ENCODE data around the gene LGI4.
"Not testable (repeated sequence)": the region's sequence is repeated elsewhere in the genome, so short reads cannot be mapped to it uniquely, and the experiment has no call there.

LGI4 gene

DNA sequence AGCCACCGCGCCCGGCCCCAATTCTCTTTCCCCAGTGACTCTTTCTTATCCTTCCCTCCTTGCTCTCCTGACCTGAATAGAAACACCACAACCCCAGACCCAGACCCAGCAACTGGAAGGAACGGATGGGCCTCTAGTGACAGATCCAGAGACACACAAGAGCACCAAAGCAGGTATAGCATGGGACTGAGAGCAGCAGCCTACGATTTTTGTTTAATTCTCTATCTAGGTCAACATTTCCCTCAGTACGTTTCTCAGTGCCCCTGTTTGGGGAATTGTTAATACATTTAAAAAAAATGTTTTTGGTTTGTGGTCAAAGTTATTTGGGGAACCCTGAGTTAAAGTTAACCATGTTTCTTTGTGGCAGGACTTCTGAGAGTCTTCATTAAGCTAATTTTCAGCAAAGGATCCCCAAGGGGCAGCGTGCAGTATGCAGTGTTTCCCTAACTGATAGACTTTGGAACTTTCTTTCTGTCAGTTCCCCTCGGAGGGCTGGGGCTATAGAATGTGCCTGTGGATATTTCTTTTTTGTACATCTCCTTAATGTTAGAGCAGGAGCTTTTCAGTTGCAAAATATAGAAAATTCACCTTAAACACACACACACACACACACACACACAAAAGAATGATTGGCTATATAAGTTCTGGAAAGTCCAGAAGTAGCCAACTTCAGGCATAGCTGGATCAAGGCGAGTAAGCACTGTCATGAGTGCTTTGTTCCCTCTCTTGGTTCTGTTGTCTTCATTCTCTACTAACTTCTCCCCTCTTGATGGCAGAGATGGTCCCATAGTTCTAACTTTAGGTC, 26.0 kb upstream of the LGI4 start:
- DNase-seq: no peak

DNA sequence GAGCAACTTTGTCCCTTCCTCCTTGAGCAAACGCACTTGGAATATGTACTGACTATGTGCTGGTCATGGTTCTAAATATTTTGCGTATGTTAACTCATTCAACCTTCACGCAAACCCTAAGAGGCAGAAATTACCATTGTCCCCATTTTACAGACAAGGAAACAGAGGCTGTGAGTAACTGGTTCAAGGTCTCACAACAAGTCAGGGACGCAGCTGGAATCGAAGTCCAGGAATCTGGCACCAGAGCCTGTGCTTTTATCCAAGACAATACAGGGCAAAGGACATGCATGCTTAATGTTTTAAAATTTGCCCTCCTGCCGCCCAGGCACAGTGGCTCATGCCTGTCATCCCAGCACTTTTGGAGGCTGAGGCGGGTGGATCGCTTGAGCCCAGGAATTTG, 24.7 kb upstream of the LGI4 start:
- DNase-seq: no peak

GRCh38 chr19:35157431-35157830, 22.6 kb upstream of the LGI4 start:
- no peak for DNase-seq

- DNase-seq: no peak
These were observed 21.8 kb upstream of the LGI4 start for GRCh38 chr19:35156673-35157014.

- DNase-seq: no peak
These were observed 21.3 kb upstream of the LGI4 start for GRCh38 chr19:35155981-35156672.

- peak; percentile 48 for DNase-seq
These were observed 20.6 kb upstream of the LGI4 start for GRCh38 chr19:35155441-35155840.

- peak; percentile 78 for DNase-seq
These were observed 19.9 kb upstream of the LGI4 start, which contains the start of gene FXYD5 for GRCh38 chr19:35154525-35155406. Gene FXYD5, plus strand, starts transcription at chr19:35154735. Its CDS starts 816 bp downstream, at chr19:35155551.

- DNase-seq: peak; percentile 82
These were observed 19.1 kb upstream of the LGI4 start for GRCh38 chr19:35153701-35154524.

- DNase-seq: not testable (repeated sequence)
These were observed 18.3 kb upstream of the LGI4 start for GRCh38 chr19:35153129-35153522.

DNA sequence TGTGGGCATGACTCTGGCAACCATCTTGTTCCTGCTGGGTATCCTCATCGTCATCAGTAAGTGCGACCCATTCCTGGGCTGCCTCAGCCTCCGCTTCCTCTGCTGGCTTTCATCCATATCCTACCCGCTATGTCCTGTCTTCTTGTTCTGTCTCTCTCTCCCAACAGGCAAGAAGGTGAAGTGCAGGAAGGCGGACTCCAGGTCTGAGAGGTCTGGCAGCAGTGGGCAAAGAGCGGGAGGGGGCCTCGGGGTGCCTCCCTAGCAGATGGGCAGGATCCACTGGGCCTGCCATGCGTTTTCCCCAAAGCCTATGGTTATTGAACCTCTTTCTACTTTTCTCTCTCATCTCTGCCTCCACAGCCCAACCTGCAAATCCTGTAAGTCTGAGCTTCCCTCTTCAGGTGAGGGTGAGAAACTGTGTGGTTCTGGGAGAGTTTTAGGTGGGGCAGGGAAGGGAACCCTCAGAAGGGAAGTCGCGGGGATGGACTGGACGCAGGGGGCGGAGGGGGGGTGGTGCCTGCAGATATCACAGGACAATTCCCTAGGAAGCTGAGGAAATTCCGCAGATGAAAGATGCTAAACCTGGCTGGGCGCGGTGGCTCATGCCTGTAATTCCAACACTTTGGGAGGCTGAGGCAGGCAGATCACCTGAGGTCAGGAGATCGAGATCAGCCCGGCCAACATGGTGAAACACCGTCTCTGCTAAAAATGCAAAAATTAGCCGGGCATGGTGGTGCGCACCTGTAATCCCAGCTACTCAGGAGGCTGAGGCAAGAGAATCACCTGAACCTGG, 16.6 kb upstream of the LGI4 start:
- DNase-seq: no peak

DNA sequence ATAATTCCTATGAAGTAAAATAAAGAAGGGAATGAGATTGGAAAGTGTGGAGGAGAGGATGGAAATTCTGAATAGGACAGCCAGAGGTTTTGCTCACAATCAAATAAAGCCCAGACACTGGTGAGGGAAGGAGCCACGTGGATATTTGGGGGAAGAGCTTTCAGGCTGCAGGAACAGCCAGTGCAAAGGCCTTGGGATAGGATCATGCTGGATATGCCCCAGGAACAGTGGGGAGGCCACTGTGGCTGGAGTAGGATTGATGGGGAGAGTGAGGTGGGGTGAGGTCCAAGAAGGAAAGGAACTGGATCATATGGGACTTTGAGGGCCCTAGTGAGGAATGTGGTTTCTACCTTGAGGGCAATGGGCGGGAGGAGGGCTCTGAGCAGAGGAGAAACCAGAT, 15.6 kb upstream of the LGI4 start:
- no peak for DNase-seq

DNA sequence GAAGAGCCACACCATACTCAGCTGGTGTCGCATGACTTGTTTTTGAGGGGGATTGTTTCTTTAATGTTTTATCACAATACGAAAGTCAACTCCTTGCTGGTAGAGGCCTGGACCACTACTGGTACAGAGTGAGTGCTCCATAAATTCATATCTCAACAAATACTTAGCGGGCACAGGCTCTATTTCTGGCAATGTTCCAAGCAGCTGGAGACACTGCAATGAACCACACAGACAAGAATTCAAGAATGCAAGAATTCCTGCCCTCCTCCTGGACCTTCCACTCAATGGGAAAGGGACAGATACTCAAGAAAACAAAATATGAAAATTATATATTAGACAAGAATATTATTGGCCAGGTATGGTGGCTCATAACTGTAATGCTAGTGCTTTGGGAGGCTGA, 14.6 kb upstream of the LGI4 start:
- no peak for DNase-seq

DNA sequence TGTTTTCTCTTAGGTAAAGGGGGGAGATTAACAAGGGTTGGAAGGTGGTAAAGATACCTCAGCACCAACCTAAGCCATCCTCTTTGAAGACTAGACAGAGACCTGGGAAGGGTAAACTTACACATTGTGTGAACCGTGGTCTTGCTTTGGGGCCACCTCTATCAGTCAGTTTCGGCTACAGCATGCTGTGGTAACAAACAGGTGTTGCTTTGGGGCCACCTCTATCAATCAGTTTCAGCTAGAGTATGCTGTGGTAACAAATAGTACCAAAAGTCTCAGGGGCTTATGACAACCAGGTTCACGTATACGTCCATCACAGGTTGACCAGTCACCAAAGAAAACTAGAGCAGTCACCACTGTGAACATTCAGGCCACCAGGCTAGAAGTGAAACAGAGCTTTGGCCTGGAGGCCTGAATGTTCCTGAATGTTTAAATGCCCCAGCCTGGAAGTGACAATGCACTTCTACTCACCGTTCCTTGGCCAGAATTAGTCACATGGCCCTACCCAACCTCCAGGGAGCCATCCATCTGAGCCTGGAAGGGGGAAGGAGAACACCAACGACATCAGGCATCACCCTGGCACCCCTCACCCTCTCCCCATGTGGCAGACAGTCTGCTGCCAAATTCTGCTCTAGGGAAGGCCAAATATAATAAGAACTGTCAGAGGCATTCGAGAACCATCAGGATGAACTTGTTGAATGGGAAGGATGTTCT, 12.0 kb upstream of the LGI4 start:
- no peak for DNase-seq

DNA sequence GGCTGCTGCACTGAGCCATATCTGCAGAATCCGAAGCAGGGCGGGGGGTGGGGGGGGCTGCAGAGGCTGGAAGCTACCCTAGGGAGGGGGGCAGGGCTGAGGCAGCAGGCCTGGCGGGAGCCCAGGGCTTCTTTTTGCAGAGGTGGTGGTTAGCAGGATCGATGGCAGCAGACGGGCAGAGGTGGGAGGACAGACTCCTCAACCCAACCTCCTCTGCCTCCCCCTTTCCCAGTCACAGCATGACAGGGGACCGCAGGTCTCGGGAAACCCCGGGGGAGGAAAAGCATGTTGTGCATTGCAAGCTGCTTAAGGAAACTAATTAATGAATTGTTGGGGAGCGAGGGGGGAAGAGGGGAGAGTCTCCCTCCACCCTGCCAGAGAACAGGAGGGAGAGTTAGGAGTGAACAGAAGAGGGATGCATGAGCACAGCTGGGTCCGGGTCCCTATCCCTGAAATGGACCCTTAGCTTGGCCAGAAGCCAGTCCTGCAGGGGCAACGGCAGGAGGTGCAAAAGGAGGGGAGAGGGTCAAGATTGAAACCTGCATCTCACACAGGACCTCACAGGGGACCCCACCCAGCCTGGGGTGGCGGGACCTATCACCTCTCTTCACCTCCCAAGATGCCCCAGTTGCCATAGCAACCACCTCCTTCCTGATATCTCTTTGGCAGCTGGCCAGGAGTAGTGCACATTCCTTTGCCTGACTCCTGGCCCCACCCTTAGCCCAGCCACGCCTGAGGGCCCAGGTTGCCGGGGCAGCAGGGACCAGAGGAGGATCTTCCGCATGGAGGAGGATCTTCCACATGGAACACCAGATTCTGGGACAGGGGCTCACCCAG, 10.0 kb upstream of the LGI4 start:
- peak; percentile 23 for DNase-seq

DNA sequence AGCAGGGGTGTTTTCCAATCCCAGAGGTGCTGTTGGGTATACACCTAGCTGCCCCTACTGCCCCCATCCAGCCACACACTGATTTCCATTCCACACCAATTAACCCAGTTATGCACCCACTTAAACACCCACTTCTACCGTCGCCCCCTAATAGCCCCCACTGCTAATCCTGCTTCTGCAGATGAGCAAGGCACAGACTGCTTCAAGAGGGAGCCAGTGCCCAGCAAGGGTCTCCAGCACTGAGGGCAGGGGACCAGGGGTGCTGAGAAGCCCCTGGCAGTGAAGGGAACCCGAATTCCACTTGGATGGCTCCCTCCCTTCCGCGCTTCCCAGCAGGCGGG, 9.4 kb upstream of the LGI4 start:
- DNase-seq: no peak

- DNase-seq: no peak
These were observed 9.0 kb upstream of the LGI4 start for GRCh38 chr19:35143818-35144217.

GRCh38 chr19:35143231-35143715, 8.4 kb upstream of the LGI4 start, which contains the start of gene FXYD7:
Gene FXYD7, plus strand, starts transcription at chr19:35143255. Its CDS starts 79 bp downstream, at chr19:35143334.
- no peak for DNase-seq

- DNase-seq: peak; percentile 81
These were observed 7.9 kb upstream of the LGI4 start for GRCh38 chr19:35142606-35143230.

GRCh38 chr19:35141837-35142605, 7.2 kb upstream of the LGI4 start:
- DNase-seq: no peak

Data from activated CD4-positive, alpha-beta T cell treated with anti-CD3 and anti-CD28 coated beads, Interleukin-10, Interleukin-2, amounts not matched to agents 100 ng/mL and 50 ng/mL, durations not matched to agents 16 hours and 8 hours (primary cell).